HG02970 (cell line): Measurements from ENCODE around the gene HDAC3.

Source experiments
- ATAC-seq: cut with Tn5 transposase; IDR thresholded peaks from one replicate; pipeline ENCODE4 v1.9.1; 2021; ENCODE audit warnings: mild to moderate bottlenecking, moderate library complexity, moderate number of reproducible peaks; ENCODE audit not compliant: unreplicated experiment, low FRiP score

Gene HDAC3

DNA sequence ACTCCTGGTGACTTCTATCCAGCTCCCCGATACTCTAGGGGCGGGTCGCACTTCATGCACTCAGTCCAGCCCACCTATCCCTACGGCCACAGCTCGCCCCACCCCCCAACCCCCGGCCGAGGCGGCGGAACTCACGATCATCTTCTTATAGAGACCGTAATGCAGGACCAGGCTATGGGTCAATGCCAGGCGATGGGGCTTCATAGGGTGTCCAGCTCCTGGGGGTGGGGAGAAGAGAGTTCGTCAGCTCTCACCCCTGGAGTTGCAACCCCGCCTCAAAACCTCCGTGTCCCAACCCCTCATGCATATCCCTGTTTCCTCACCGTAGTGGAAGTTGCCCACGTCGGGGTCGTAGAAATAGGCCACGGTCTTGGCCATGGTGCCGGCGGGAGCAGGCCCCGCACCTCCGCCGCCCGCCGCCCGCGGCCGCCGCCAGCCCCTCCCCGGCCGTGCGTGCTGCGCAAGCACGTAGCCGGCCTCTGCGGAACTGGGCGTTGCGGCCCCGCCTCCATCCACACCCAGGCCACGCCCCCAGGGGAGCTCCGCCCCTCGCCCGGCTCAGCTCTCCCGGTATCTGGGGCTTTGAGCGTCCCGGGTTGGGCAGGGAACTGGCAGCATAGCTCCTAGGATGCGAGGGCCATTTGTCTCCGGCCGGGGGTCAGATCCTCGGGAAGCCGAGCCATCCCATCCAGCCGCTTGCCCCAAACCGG lies at the start of gene HDAC3, which contains the start of gene RELL2:
HDAC3 (minus strand) TSS at position 437 of the 710 bp plus-strand sequence; CDS start at position 378, 59 bp downstream.
RELL2 (plus strand) TSS at position 585 of the 710 bp plus-strand sequence. CDS start 1,229 bp downstream, outside the sequence.
- ATAC-seq, result peak; percentile 77

GRCh38 chr5:141685591-141685990 lies 48.9 kb upstream of the HDAC3 start:
- no peak for ATAC-seq

GRCh38 chr5:141683596-141684141 lies 47.0 kb upstream of the HDAC3 start:
- ATAC-seq, result no peak

GRCh38 chr5:141681695-141682641 lies 45.3 kb upstream of the HDAC3 start, which contains the start of gene ARAP3:
TSS of gene ARAP3 (minus strand) at chr5:141682230. CDS start at chr5:141680486, 1,744 bp downstream.
- no peak for ATAC-seq

DNA sequence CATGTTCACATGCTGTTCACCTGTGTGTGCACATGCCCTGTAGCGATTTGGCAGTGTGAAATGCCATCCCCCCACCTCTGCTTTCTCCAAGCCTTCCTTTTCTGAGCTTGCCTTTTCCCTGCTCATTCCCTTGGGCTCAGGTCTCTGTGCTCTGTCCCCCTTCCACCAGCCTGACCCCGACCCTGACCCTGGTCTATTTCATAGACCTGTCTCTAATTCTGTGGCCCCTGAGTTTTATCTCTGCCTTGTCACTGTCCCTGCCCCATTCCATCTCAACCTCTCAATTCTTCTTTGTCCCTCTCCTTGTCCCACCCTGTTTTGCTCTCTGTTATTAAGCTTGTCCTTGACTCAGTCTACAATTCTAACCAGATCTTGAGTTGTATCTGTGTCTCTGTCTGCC lies 44.6 kb upstream of the HDAC3 start:
- no peak for ATAC-seq

DNA sequence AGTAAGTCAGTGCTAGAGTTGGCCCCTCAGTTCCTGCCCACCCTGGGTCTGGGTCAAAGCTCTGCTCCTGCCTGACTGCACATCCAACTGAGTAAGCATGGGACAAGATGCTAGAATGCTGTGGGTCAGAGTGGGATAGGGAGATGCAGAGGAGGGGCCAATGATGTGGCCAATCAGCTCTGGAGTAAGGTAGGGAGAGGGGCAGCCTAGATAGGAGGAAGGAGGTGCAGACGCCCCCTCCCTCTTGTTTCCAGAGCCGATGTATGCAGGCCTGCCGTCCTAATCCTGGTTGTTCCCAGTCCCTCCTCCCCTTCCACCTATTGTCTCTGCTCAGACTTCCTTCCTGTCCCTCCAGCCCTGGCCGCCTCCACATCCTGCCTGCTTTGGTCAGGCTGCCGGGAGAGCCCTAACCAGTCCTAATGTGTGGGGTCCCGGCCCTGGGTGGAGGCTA lies 44.1 kb upstream of the HDAC3 start:
- no peak for ATAC-seq

DNA sequence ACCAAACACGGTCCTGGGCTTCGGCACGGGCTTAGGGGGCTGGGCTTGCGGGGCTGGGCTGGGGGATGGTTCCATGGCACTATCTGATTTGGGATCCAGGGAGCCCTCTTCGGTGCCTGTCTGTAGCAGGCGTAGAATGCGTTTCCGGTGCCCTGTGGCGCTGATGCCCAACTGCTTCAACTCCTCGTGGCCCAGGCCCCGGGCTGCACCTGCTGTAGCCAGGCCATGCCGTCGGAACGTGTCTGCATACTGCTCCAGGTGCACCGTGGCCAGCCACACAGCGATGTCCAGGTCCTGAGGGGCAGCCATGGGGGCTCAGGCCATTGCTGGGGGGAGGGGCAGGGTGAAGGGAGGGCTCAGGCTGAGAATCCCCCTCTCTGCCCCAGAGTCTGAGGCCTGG lies 43.5 kb upstream of the HDAC3 start:
- no peak for ATAC-seq

DNA sequence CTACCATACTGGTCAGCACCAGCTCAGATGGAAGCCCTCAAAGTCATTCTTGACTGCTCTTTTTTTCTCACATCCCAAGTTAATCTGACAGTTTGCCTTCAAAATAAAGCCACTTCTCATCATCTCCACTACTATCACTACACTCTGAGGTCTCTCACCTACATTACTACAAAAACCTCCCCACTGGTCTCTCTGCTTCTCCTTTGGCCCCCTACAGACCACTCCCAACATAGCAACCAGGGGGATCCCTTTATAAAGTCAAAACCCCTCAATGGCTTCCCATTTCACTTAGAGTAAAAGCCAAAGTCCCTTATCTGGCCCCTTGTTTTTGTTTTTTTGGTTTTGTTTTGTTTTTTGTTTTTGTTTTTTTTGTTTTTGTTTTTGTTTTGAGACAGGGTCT lies 40.8 kb upstream of the HDAC3 start:
- no peak for ATAC-seq

GRCh38 chr5:141675672-141676071 lies 39.0 kb upstream of the HDAC3 start:
- ATAC-seq, result no peak

GRCh38 chr5:141674747-141675146 lies 38.1 kb upstream of the HDAC3 start:
- ATAC-seq, result no peak

DNA sequence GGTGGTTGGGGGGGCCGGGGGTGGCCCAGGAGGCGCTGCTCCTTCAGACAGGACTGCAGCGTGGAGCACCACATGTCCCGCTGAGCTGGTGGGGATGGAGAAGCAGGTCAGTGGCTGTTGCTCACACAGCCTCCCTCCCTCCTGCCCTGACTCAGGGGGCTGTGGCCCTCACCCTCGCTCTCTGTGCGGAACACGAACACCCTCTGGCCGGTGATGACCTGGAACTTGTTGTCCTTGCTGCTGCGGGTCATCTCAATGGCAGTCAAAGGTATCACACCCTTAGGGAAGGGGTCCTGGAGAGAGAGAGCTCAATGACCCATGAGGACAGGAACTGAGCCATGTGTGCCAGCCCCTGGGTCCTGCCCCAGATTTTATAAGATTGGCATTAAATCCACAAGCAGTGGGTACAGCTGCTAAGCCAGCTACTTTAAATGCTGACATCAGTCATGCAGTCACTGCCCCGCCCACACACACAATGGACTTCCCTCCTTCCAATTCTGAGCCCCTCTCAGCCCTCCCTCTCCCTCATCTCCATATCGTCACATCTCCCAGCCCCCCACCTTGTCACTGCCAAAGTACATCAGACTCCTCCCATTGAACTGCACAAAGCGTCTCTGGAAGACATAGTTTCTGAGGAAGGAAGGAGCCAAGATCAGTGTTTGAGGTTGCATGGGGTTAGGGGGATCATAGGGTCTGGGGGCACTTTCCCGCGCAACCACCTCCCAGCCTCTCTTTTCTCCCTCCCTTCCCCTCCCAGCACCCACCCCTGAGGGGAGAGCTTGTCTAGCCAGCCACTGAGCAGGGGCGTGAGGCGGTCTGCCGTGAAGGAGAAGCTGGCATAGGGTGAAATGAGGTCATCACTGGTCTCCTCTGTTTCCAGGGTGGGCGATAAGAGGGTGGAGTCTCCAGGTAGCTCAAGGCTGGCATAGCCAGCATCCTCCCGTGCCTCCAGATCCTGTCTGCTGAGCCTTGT lies 36.5 kb upstream of the HDAC3 start:
- ATAC-seq, result no peak

DNA sequence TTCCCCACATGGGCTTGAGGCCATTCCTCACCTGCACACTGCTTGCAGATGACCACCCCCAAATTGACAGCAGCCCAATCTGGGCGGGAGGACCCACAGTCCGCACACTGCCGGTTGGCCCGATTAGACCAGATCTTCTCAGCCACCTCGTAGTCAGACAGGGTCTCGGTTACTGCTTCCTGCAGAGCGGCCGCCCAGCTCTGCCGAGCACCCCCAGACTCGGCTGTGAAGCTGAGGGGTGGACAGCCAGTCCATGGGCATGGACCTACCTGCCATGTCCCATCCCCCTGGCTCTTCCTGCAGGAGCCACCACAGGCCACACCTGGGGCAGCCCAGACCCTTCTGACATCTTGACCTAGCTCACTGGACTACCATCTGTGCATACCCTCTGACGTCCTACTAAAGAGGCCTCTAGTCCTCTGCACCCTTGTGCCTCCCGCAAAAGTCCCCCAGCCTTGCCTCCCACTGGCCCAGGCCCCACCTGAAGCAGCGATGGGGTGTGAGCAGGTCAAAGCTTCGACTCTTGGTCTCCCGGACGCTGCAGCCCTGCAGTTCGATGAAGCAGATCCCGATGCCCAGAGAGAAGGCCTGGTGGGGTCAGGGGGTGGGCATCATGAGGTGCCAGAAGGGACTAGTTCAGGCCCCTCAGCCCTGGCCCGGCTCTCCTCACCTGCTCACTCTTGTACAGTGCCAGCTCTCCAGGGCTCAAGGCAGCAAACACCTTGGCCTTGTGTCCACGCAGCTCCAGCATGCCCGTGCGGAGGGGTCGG lies 35.6 kb upstream of the HDAC3 start:
- ATAC-seq, result no peak

DNA sequence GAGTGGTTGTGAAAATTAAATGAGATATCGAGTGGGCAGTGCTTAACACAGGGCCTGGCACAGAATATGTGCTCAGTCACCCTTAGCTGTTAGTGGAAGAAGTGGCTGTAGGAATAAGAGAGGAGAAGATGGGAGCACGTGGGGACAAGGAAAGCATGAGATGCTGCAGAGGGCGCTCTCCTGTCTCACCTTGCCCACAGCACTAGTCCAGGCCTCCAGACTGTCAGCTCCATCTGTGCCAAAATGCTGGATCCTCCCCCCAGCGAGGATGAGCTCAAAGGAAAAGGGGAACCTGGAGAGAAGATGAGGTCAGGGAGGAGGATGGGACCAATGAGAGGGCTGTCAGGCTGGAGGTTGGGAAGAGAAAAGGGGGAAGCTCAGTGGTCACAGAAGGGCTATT lies 32.9 kb upstream of the HDAC3 start:
- ATAC-seq, result no peak

- ATAC-seq, result no peak
Observed at GRCh38 chr5:141668601-141669265, 32.1 kb upstream of the HDAC3 start.

DNA sequence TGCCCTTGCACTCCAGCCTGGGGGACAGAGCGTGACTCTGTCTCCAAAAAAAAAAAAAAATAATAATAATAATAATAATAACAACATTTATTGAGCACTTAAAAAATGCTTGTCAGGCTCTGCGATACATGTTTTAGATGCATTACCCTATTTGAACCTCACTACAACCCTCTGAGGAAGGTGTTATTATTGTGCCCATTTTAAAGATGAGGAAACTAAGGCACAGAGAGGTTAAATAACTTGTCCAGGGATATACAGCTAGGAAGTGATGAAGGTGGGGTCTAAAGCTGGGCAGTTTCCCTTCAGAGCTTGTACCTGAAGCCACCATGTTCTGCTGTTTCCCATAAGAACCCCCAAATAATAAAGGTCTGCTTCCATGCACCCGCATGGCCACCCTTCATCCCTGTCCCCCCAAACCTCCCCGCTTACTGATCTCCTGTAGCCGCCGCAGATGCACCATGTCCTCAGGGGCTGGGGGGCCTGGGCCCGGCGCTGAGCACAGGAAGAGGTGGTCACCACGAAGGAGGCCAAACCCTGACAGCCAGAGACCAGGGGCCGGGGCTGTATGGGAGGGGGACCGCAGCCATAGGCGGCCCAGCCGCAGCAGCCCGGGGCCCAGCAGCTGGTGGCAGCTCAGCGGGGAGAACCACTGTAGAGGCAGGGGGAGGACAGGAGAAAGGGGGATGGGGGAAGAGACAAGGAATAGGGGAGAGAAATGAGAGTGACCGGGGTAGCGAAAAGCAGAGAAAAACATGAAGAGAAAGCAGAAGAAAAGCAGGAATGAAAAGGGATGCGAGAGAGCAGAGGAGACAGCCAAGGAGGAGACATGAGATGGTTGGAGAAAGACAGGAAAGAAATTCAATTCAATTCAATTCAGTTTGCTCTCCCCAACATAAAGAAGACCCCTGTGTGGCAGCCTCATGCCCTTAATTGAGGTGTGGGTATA lies 29.6 kb upstream of the HDAC3 start:
- ATAC-seq, result no peak

DNA sequence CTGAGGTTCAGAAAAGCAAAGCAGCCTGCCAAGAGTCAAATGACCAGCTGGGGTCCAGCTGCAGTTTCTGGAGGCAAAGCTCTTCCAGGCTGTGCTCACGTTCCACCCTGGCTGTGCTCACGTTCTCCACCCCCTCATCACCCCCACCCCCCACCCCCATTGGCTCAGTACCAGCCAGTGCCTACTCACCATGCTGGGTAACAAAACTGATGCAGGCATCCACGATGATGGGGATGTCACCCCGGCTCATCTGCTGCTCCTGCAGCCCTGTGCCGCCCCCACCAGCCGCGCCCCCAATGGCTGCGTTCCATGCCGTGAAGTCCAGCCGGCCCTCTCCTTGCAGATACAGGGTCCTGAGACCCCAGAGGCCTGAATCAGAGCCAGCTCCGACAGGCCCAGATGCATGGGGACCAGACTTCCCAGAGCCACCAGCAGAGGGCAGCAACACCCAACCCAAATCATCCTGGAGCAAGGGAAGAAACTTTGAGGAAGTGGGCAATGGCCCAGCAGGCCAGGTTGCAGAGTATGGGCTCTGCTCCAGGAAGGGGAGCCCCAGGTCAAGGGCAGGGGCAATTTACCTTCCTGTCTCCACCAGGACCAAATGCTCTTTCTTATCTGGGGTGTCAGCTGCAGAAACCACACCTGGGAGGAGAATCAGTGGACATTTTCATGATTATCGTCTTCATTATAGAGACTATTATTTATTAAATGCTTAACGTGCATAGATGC lies 28.2 kb upstream of the HDAC3 start:
- ATAC-seq, result no peak

GRCh38 chr5:141663506-141663905 lies 26.9 kb upstream of the HDAC3 start:
- ATAC-seq, result no peak
